ENCODE data around the gene SOWAHA. TPM values are rescaled to one million over a fixed set of nuclear protein-coding genes. Genes with fewer than 3 reads are reported as not detected.

SOWAHA gene
- total and polyA plus RNA-seq, 2 donors (not counting 1 experiment from before 2014, with no cell fraction given), result 0.03 to 0.17 TPM

- no peak for TF ChIP-seq EZH2 (IDR thresholded peaks at IDR 0.05; ENCODE audit: low read length, missing control alignments)
- TF ChIP-seq CTCF (conservative IDR thresholded peaks at IDR 0.05 in 1 of 2, IDR thresholded peaks at IDR 0.05 in 1 of 2; ENCODE audit: low read depth in 1 of 2, low read length in 2 of 2), result no peak
- H3K27me3 ChIP-seq (ENCODE audit: control insufficient read depth, insufficient read depth, low read length), result no peaks in the 10 kb centered on the region
- H3K4me1 ChIP-seq (ENCODE audit: control insufficient read depth, extremely low read depth, insufficient read depth, low read length), result peaks cover 18% of the 10 kb centered on the region
- H3K36me3 ChIP-seq (ENCODE audit: control insufficient read depth, insufficient read depth, low read length), result no peaks in the 10 kb centered on the region
- H3K27ac ChIP-seq (ENCODE audit: insufficient read depth, low read length), result peak within 1 kb of the TSS; percentile 63
- H4K20me1 ChIP-seq (ENCODE audit: control insufficient read depth, extremely low read depth, insufficient read depth, low read length), result no peaks in the 10 kb centered on the region
- H2AFZ ChIP-seq (ENCODE audit: low read length), result peak within 1 kb of the TSS; percentile 97
- H3K4me2 ChIP-seq (ENCODE audit: extremely low read depth, insufficient read depth, low read length), result peak within 1 kb of the TSS; percentile 86
- H3K9ac ChIP-seq (ENCODE audit: insufficient read depth, low read length), result peak within 1 kb of the TSS; percentile 69
- no peaks in the 10 kb centered on the region for H3K9me3 ChIP-seq (ENCODE audit: control insufficient read depth, insufficient read depth, low read depth, low read length)
- peaks cover 32% of the 10 kb centered on the region for H3K79me2 ChIP-seq (ENCODE audit: control insufficient read depth, insufficient read depth, low read length)
- H3K4me3 ChIP-seq (replicated peaks in 1 of 4; ENCODE audit: control extremely low read depth in 1 of 4, insufficient read depth in 1 of 4, low read depth in 3 of 4, low read length in 4 of 4), result peak within 1 kb of the TSS; percentile 69 to 78 (median 72)
- peak; percentile 40 for DNase-seq (ENCODE audit: low read depth in 2 of 2)
These were observed 35.7 kb upstream of the SOWAHA start, which contains the start of gene SEPTIN8 for GRCh38 chr5:132777209-132778069. SEPTIN8 (minus strand) TSS chr5:132777239; CDS start chr5:132777137, 102 bp downstream.

GRCh38 chr5:132778129-132778528 is 35.0 kb upstream of the SOWAHA start:
- H3K36me3 ChIP-seq (ENCODE audit: control insufficient read depth, insufficient read depth, low read length), result no peaks in the 10 kb centered on the region
- H2AFZ ChIP-seq (ENCODE audit: low read length), result peak overlapping the region; percentile 97
- no peaks in the 10 kb centered on the region for H4K20me1 ChIP-seq (ENCODE audit: control insufficient read depth, extremely low read depth, insufficient read depth, low read length)
- DNase-seq (ENCODE audit: low read depth in 2 of 2), result no peak
- TF ChIP-seq CTCF (conservative IDR thresholded peaks at IDR 0.05 in 1 of 2, IDR thresholded peaks at IDR 0.05 in 1 of 2; ENCODE audit: low read depth in 1 of 2, low read length in 2 of 2), result no peak
- TF ChIP-seq EZH2 (IDR thresholded peaks at IDR 0.05; ENCODE audit: low read length, missing control alignments), result no peak
- peak overlapping the region; percentile 81 for H3K4me2 ChIP-seq (ENCODE audit: extremely low read depth, insufficient read depth, low read length)
- H3K9ac ChIP-seq (ENCODE audit: insufficient read depth, low read length), result no peak overlapping the region
- peak overlapping the region; percentile 69 to 78 (median 72) for H3K4me3 ChIP-seq (replicated peaks in 1 of 4; ENCODE audit: control extremely low read depth in 1 of 4, insufficient read depth in 1 of 4, low read depth in 3 of 4, low read length in 4 of 4)
- H3K27me3 ChIP-seq (ENCODE audit: control insufficient read depth, insufficient read depth, low read length), result no peaks in the 10 kb centered on the region
- peaks cover 28% of the 10 kb centered on the region for H3K79me2 ChIP-seq (ENCODE audit: control insufficient read depth, insufficient read depth, low read length)
- no peaks in the 10 kb centered on the region for H3K9me3 ChIP-seq (ENCODE audit: control insufficient read depth, insufficient read depth, low read depth, low read length)
- H3K4me1 ChIP-seq (ENCODE audit: control insufficient read depth, extremely low read depth, insufficient read depth, low read length), result peaks cover 18% of the 10 kb centered on the region
- H3K27ac ChIP-seq (ENCODE audit: insufficient read depth, low read length), result peak overlapping the region; percentile 63

GRCh38 chr5:132778856-132779255 is 34.2 kb upstream of the SOWAHA start:
- no peak overlapping the region for H3K4me2 ChIP-seq (ENCODE audit: extremely low read depth, insufficient read depth, low read length)
- H3K4me1 ChIP-seq (ENCODE audit: control insufficient read depth, extremely low read depth, insufficient read depth, low read length), result peaks cover 18% of the 10 kb centered on the region
- no peak overlapping the region for H2AFZ ChIP-seq (ENCODE audit: low read length)
- no peak overlapping the region for H3K27ac ChIP-seq (ENCODE audit: insufficient read depth, low read length)
- no peaks in the 10 kb centered on the region for H3K9me3 ChIP-seq (ENCODE audit: control insufficient read depth, insufficient read depth, low read depth, low read length)
- no peaks in the 10 kb centered on the region for H4K20me1 ChIP-seq (ENCODE audit: control insufficient read depth, extremely low read depth, insufficient read depth, low read length)
- H3K4me3 ChIP-seq (replicated peaks in 1 of 4; ENCODE audit: control extremely low read depth in 1 of 4, insufficient read depth in 1 of 4, low read depth in 3 of 4, low read length in 4 of 4), result no peak overlapping the region
- TF ChIP-seq CTCF (conservative IDR thresholded peaks at IDR 0.05 in 1 of 2, IDR thresholded peaks at IDR 0.05 in 1 of 2; ENCODE audit: low read depth in 1 of 2, low read length in 2 of 2), result no peak
- TF ChIP-seq EZH2 (IDR thresholded peaks at IDR 0.05; ENCODE audit: low read length, missing control alignments), result no peak
- no peak overlapping the region for H3K9ac ChIP-seq (ENCODE audit: insufficient read depth, low read length)
- H3K36me3 ChIP-seq (ENCODE audit: control insufficient read depth, insufficient read depth, low read length), result no peaks in the 10 kb centered on the region
- peaks cover 21% of the 10 kb centered on the region for H3K79me2 ChIP-seq (ENCODE audit: control insufficient read depth, insufficient read depth, low read length)
- DNase-seq (ENCODE audit: low read depth in 2 of 2), result no peak
- H3K27me3 ChIP-seq (ENCODE audit: control insufficient read depth, insufficient read depth, low read length), result no peaks in the 10 kb centered on the region

Measured in fibroblast of lung (primary cell).